ENCODE measurements around the gene NOS1AP.

The NOS1AP gene

DNA sequence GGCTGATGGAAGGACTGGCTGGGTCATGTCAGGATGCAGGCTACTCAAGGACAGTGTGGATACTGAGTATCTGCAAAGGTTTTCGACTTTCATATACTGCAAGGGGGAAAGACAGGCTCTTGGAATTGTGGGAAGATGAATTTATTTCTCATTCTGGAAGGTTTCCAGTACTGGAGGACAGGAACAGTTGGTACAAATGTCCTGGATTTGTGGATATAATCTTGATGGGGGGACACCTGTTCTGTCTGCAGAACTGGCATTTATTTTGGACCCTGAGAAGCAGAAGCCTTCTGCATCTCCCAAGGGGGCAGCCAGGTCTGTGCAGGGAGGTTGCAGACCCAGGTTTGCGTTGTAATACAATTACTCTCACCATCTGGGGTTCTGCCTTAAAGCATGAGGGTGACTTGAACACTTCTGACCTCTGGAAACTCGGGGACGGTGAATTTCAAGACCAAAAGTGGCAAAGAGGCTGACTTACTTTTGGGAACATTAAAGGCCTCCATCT is 65.8 kb downstream of the NOS1AP start:
- Histone ChIP-seq H3K4me3 (ENCODE audit: low read length) (no peak overlapping the region), H3K4me2 (ENCODE audit: low read length) (no peak overlapping the region), H3K36me3 (ENCODE audit: control insufficient read depth, low read length) (no peaks in the 10 kb centered on the region), H3K4me1 (ENCODE audit: control insufficient read depth, low read length) (no peaks in the 10 kb centered on the region), H3F3A (ENCODE audit: control insufficient read depth, insufficient read depth) (no peaks in the 10 kb centered on the region), H3K27ac (ENCODE audit: low read depth, low read length) (no peak overlapping the region), H3K27me3 (ENCODE audit: control insufficient read depth, low read length) (peaks cover 35% of the 10 kb centered on the region), H3K79me2 (ENCODE audit: control insufficient read depth, low read length) (no peaks in the 10 kb centered on the region), H3K9me2 (replicated peaks; ENCODE audit: control insufficient read depth, low read length) (no peaks in the 10 kb centered on the region), H4K20me1 (ENCODE audit: control insufficient read depth, insufficient read depth, low read depth, low read length) (no peaks in the 10 kb centered on the region), H3K9me3 (ENCODE audit: control insufficient read depth, insufficient read depth, low read length) (no peaks in the 10 kb centered on the region)
- TF ChIP-seq, protein P1, sequence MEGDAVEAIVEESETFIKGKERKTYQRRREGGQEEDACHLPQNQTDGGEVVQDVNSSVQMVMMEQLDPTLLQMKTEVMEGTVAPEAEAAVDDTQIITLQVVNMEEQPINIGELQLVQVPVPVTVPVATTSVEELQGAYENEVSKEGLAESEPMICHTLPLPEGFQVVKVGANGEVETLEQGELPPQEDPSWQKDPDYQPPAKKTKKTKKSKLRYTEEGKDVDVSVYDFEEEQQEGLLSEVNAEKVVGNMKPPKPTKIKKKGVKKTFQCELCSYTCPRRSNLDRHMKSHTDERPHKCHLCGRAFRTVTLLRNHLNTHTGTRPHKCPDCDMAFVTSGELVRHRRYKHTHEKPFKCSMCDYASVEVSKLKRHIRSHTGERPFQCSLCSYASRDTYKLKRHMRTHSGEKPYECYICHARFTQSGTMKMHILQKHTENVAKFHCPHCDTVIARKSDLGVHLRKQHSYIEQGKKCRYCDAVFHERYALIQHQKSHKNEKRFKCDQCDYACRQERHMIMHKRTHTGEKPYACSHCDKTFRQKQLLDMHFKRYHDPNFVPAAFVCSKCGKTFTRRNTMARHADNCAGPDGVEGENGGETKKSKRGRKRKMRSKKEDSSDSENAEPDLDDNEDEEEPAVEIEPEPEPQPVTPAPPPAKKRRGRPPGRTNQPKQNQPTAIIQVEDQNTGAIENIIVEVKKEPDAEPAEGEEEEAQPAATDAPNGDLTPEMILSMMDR (IDR thresholded peaks at IDR 0.05; ENCODE audit: low read depth, low read length, poor library complexity, severe bottlenecking) = no peak
- TF ChIP-seq EZH2phosphoT487 (IDR thresholded peaks at IDR 0.05; ENCODE audit: borderline replicate concordance, low read length) = no peak

DNA sequence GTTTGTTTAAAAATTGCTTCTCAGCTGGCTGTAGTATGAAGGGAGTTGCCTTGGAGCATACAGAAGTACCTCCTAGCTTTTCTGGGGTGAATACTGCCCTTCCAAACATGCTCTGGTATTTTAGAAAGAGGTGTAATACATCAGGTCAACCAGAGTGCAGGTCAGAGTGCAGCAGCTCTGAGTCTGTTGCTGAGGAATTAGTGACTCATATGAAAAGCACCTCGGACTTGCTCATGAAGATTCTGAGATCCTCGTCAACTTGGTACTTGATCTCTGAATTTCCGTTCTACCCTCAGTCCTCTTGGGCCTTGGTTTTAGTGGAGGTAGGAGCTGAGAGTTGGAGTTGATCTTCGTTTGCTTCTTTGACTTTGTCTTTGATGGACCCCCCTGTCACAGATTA is 67.3 kb downstream of the NOS1AP start:
- Histone ChIP-seq H3K4me2 (ENCODE audit: low read length) (no peak overlapping the region), H3K36me3 (ENCODE audit: control insufficient read depth, low read length) (no peaks in the 10 kb centered on the region), H3F3A (ENCODE audit: control insufficient read depth, insufficient read depth) (no peaks in the 10 kb centered on the region), H3K9me3 (ENCODE audit: control insufficient read depth, insufficient read depth, low read length) (no peaks in the 10 kb centered on the region), H3K4me3 (ENCODE audit: low read length) (no peak overlapping the region), H3K27ac (ENCODE audit: low read depth, low read length) (no peak overlapping the region), H3K79me2 (ENCODE audit: control insufficient read depth, low read length) (no peaks in the 10 kb centered on the region), H3K4me1 (ENCODE audit: control insufficient read depth, low read length) (no peaks in the 10 kb centered on the region), H3K27me3 (ENCODE audit: control insufficient read depth, low read length) (peaks cover 27% of the 10 kb centered on the region), H4K20me1 (ENCODE audit: control insufficient read depth, insufficient read depth, low read depth, low read length) (no peaks in the 10 kb centered on the region), H3K9me2 (replicated peaks; ENCODE audit: control insufficient read depth, low read length) (no peaks in the 10 kb centered on the region)
- TF ChIP-seq, protein P1 (IDR thresholded peaks at IDR 0.05; ENCODE audit: low read depth, low read length, poor library complexity, severe bottlenecking) = no peak
- no peak for TF ChIP-seq EZH2phosphoT487 (IDR thresholded peaks at IDR 0.05; ENCODE audit: borderline replicate concordance, low read length)

DNA sequence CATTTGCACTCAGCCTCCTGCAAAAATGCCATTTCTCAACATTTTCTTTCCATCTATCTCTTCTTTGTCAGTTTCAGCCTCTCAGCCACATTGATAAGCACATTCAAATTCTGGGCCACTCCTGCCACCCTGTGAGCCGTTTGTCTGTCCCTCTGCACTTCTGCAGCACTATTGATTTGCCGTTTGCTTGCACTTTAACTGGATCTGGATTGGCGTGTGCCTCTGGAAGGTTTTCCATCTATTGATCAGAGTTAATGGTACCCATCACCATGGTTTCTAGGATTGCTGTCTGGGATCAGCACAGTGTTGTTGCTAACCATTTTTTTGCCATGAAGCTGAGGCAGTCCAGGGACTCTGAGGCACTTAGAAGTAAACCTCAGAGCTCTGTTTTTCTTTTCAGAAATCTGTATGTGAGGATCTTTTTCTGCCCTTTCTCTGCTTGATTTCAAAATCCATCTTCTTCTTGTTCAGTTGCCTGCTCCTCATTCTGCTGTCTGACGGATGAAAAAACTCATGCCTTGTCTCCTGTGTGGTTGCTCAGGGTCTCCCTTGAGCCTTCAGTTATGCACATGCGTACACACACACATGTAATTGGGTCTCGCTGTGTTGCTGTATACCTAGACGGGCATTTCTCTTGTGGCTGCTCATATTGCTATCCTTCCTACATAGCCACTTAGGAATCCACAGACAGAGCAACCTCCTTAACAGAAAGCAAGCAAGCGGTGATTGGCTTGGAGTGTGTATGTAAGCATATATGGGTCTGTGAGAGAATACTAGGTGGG is 67.9 kb downstream of the NOS1AP start:
- no peak overlapping the region for H3K27ac ChIP-seq (ENCODE audit: low read depth, low read length)
- no peak overlapping the region for H3K4me3 ChIP-seq (ENCODE audit: low read length)
- no peaks in the 10 kb centered on the region for H3K36me3 ChIP-seq (ENCODE audit: control insufficient read depth, low read length)
- H3K27me3 ChIP-seq (ENCODE audit: control insufficient read depth, low read length) = peaks cover 24% of the 10 kb centered on the region; the same call in 1 of the 2 replicates
- no peaks in the 10 kb centered on the region for H3K4me1 ChIP-seq (ENCODE audit: control insufficient read depth, low read length)
- no peaks in the 10 kb centered on the region for H3K79me2 ChIP-seq (ENCODE audit: control insufficient read depth, low read length)
- no peaks in the 10 kb centered on the region for H4K20me1 ChIP-seq (ENCODE audit: control insufficient read depth, insufficient read depth, low read depth, low read length)
- no peaks in the 10 kb centered on the region for H3F3A ChIP-seq (ENCODE audit: control insufficient read depth, insufficient read depth)
- no peaks in the 10 kb centered on the region for H3K9me2 ChIP-seq (replicated peaks; ENCODE audit: control insufficient read depth, low read length)
- no peak overlapping the region for H3K4me2 ChIP-seq (ENCODE audit: low read length)
- TF ChIP-seq, protein P1 (IDR thresholded peaks at IDR 0.05; ENCODE audit: low read depth, low read length, poor library complexity, severe bottlenecking) = no peak
- no peak for TF ChIP-seq EZH2phosphoT487 (IDR thresholded peaks at IDR 0.05; ENCODE audit: borderline replicate concordance, low read length)
- no peaks in the 10 kb centered on the region for H3K9me3 ChIP-seq (ENCODE audit: control insufficient read depth, insufficient read depth, low read length)

All from DOHH2 (cell line).